Activated naive CD8-positive, alpha-beta T cell treated with anti-CD3 and anti-CD28 coated beads for 36 hours (primary cell): ENCODE results near the gene DUSP18. TPM values are rescaled to one million over a fixed set of nuclear protein-coding genes. Genes with fewer than 3 reads are reported as not detected.
"Not testable (repeated sequence)": the region's sequence is repeated elsewhere in the genome, so short reads cannot be mapped to it uniquely, and the experiment has no call there.

Source experiments
- DNase-seq: peaks from one replicate; pipeline ENCODE4 v3.0.0; 2021
- H3K27ac Mint-ChIP-seq: one replicate; pipeline ENCODE4 v1.8.0; 2022; ENCODE audit warnings: mild to moderate bottlenecking, moderate library complexity, mixed read lengths
- H3K27me3 Mint-ChIP-seq: one replicate; pipeline ENCODE4 v1.8.0; 2022; ENCODE audit warnings: mild to moderate bottlenecking, mixed read lengths
- H3K36me3 Mint-ChIP-seq: one replicate; pipeline ENCODE4 v1.8.0; 2021; ENCODE audit warnings: mild to moderate bottlenecking, mixed read lengths
- H3K4me1 Mint-ChIP-seq: one replicate; pipeline ENCODE4 v1.8.0; 2021; ENCODE audit warnings: mixed read lengths
- H3K4me3 Mint-ChIP-seq: one replicate; pipeline ENCODE4 v1.8.0; 2022; ENCODE audit warnings: mild to moderate bottlenecking, moderate library complexity, mixed read lengths
- H3K9me3 Mint-ChIP-seq: one replicate; pipeline ENCODE4 v1.8.0; 2022; ENCODE audit warnings: mixed read lengths
- total RNA-seq, 2 experiments: library from RNA; stranded (reverse); gene quantifications; one replicate each; pipeline ENCODE4 v1.2.3, GENCODE V29; 2021

DUSP18 gene
- total RNA-seq, 2 experiments from 2014 or later = 4.8 to 5.6 TPM

DNA sequence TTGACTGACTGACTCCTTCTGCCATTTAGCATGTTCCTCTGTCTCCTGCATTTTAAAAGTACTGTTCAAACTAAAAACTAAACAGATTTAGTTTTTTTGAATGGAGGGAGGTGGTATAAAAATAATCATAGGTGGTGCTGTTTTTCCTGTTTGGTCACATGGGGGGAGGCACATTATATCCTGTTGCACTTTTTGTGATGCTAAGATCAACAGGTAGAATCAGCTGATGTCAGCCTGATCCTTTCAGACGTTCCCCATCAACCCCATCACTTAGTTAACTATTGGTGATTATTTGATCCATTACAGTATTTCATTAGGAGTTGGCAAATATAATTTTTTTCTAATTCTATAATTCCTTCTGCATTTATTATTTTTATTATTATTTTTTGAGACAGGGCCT lies 21.9 kb upstream of the DUSP18 start:
- H3K36me3 Mint-ChIP-seq = no peaks in the 10 kb centered on the region
- H3K4me1 Mint-ChIP-seq = peaks cover 3% of the 10 kb centered on the region
- peaks cover 7% of the 10 kb centered on the region for H3K27me3 Mint-ChIP-seq
- H3K27ac Mint-ChIP-seq = no peak overlapping the region
- DNase-seq = no peak
- no peaks in the 10 kb centered on the region for H3K9me3 Mint-ChIP-seq
- no peak overlapping the region for H3K4me3 Mint-ChIP-seq

- Mint-ChIP-seq H3K4me1 (no peaks in the 10 kb centered on the region), H3K36me3 (no peaks in the 10 kb centered on the region), H3K9me3 (no peaks in the 10 kb centered on the region), H3K27ac (no peak overlapping the region), H3K4me3 (no peak overlapping the region), H3K27me3 (peaks cover 9% of the 10 kb centered on the region)
- DNase-seq = no peak
Measured at GRCh38 chr22:30687358-30687757, 19.7 kb upstream of the DUSP18 start.

DNA sequence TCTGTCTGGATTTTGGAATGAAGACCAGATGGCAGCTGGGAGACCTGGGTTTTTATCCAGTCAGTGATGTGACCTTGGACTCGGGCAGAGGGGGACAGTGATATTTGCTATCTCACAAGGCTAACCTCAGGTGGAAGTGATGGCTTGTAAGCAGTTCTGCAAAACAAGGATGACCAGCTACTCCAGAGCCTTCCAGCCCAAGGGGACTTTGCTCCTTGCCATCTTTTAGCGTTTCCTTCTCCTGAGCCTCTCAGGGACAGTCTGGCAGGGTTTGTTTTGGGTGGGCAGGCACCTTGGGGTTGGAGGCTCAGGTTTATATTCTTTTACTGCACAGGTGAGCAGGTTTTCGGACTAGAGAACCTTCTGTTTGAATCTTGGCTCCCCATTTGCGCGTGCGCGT lies 17.5 kb upstream of the DUSP18 start:
- no peak for DNase-seq
- Mint-ChIP-seq H3K4me1 (no peaks in the 10 kb centered on the region), H3K36me3 (no peaks in the 10 kb centered on the region), H3K27me3 (peaks cover 9% of the 10 kb centered on the region), H3K4me3 (no peak overlapping the region), H3K27ac (no peak overlapping the region), H3K9me3 (no peaks in the 10 kb centered on the region)

- H3K4me3 Mint-ChIP-seq = no peak overlapping the region
- DNase-seq = no peak
- H3K9me3 Mint-ChIP-seq = no peaks in the 10 kb centered on the region
- H3K36me3 Mint-ChIP-seq = no peaks in the 10 kb centered on the region
- no peaks in the 10 kb centered on the region for H3K4me1 Mint-ChIP-seq
- H3K27ac Mint-ChIP-seq = no peak overlapping the region
- peaks cover 9% of the 10 kb centered on the region for H3K27me3 Mint-ChIP-seq
Measured at GRCh38 chr22:30681831-30682230, 14.2 kb upstream of the DUSP18 start.

DNA sequence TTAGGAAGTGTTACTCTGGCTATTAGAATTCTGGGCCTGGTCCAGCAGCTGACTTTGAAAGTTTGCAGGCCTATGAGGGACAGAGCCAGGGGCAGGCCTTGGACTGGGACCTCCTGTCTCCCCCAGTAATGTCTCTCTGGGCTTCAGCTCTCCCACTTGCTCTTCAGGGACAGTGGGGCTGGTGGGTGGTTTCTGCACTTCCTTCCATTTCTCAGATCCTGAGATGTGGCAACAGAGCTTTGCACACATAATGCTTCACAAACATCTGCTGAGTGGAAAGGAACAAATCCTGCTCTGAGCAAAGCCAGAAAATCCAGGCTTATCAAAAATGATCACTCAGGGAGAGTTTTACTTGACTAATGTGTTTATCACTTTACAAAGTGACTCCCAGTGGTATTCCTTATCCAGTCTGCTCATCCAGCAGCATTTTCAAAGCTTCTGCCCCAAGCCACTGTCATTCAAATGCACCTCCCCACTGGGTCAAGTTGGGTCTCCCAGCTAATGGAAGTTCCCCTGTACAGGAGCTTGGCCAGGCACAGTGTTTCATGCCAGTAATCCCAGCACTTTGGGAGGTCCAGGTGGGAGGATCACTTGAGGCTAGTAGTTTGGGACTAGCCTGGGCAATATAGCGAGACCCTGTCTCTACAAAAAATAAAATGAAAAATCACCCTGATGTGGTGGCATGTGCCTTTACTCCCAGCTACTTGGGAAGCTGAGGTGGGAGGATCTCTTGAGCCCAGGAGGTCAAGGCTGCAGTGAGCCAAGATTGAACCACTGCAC lies 13.5 kb upstream of the DUSP18 start:
- H3K9me3 Mint-ChIP-seq = no peaks in the 10 kb centered on the region
- H3K4me1 Mint-ChIP-seq = no peaks in the 10 kb centered on the region
- H3K36me3 Mint-ChIP-seq = no peaks in the 10 kb centered on the region
- peaks cover 13% of the 10 kb centered on the region for H3K27me3 Mint-ChIP-seq
- DNase-seq = no peak
- no peak overlapping the region for H3K27ac Mint-ChIP-seq
- no peak overlapping the region for H3K4me3 Mint-ChIP-seq

DNA sequence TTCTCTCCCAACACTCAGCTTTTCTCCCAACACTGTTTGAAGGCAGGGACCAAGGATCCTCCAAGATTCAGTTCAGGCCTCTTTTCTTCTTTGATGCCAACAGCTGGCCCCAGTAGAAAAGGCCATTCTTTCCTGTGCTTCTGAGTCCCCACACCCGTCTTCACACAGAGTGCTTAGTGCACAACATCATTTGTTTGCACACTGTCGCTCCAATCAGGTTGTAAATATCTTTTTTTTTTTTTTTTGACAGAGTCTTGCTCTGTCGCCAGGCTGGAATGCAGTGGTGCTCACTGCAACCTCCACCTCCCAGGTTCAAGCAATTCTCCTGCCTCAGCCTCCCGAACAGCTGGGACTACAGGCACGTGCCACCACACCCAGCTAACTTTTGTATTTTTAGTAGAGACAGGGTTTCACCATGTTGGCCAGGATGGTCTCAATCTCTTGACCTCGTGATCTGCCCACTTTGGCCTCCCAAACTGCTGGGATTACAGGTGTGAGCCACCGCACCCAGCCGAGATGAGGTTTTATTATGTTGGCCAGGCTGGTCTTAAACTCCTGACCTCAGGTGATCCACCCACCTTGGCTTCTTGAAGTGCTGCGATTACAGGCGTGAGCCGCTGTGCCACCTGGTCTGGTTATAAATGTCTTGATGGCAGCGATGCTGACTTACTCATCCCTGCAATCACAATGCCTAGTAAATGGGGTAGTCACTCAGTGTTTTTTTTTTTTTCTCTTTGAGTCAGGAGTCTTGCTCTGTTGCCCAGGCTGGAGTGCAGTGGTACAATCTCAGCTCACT lies 12.4 kb upstream of the DUSP18 start:
- not testable (repeated sequence) for H3K9me3 Mint-ChIP-seq, H3K27ac Mint-ChIP-seq, DNase-seq, H3K36me3 Mint-ChIP-seq, H3K4me1 Mint-ChIP-seq, H3K4me3 Mint-ChIP-seq
- H3K27me3 Mint-ChIP-seq = peaks cover 13% of the 10 kb centered on the region

DNA sequence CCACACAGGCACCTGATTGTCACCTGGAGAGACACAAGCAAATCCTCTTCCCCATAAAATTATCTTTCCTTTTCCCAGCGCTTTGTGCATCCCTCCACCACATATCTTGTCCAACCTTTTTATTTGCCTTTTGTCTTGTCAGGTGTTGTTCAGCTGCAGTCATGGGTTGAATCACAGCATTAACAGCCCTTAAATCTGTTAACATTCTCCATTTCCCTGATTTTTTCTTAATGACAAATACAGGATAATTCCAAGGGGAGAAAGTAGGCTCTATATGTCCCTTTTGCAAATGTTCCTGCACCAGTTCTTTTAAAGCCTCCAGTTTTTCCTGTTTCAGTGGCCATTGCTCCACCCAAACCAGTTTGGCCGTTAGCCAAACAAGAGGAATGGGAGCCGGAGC lies 8.9 kb upstream of the DUSP18 start:
- H3K27me3 Mint-ChIP-seq, H3K4me3 Mint-ChIP-seq, H3K36me3 Mint-ChIP-seq, H3K27ac Mint-ChIP-seq, H3K4me1 Mint-ChIP-seq, DNase-seq, H3K9me3 Mint-ChIP-seq: not testable (repeated sequence)

DNA sequence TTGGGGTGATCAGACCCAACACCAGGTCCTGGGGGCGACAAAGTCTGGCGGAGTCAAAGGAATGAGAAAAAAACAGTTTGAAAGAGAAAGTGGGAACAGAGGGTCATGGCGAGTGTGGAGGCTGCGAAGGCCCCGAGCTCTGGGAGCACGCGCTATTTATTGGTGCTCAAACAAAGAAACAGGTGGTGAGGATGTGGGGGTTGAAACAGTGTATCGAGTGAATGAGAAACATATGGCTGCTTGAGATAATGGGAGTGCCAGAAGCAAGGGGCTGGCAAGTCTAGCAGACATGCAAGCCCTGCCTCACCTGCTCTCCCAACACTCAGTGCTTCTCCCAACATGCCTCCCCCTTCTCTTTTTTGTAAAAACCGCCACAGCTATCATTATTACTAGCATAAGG lies 7.8 kb upstream of the DUSP18 start:
- Mint-ChIP-seq H3K27ac (no peak overlapping the region), H3K9me3 (no peaks in the 10 kb centered on the region)

GRCh38 chr22:30674482-30674881 lies 6.8 kb upstream of the DUSP18 start:
- Mint-ChIP-seq H3K27ac (no peak overlapping the region), H3K27me3 (peaks cover 4% of the 10 kb centered on the region), H3K4me1 (no peaks in the 10 kb centered on the region), H3K4me3 (no peak overlapping the region), H3K36me3 (no peaks in the 10 kb centered on the region), H3K9me3 (no peaks in the 10 kb centered on the region)
- DNase-seq = no peak

More for the DNA sequence above, 7.8 kb upstream of the DUSP18 start:
- Mint-ChIP-seq H3K27me3 (peaks cover 4% of the 10 kb centered on the region), H3K36me3 (no peaks in the 10 kb centered on the region), H3K4me3 (no peak overlapping the region), H3K4me1 (no peaks in the 10 kb centered on the region)
- no peak for DNase-seq

DNA sequence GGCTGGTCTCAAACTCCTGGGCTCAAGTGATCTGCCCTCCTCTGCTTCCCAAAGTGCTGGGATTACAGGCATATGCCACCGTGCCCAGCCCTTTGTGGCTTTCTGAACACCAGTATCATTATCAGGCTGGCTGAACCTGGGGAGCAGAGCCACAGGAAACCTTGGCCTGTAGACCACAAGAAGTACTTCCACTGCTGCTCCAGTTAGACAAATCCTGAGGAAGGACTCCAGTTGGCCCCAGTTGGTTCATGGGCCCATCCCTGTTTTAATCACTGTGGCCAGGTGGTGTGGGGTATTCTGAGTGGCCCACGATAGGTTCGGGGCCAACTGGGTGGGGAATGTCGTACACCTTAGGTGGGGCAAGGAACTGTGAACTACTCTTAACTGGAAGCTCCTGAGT lies 5.5 kb upstream of the DUSP18 start:
- no peak for DNase-seq
- Mint-ChIP-seq H3K9me3 (no peaks in the 10 kb centered on the region), H3K36me3 (no peaks in the 10 kb centered on the region), H3K4me1 (peaks cover 4% of the 10 kb centered on the region), H3K4me3 (no peak overlapping the region), H3K27ac (no peak overlapping the region), H3K27me3 (peaks cover 10% of the 10 kb centered on the region)

- Mint-ChIP-seq H3K27ac (no peak overlapping the region), H3K4me3 (no peak overlapping the region), H3K36me3 (no peaks in the 10 kb centered on the region), H3K27me3 (peaks cover 6% of the 10 kb centered on the region), H3K4me1 (peaks cover 11% of the 10 kb centered on the region), H3K9me3 (no peaks in the 10 kb centered on the region)
- no peak for DNase-seq
Measured at GRCh38 chr22:30671071-30671470, 3.4 kb upstream of the DUSP18 start.

GRCh38 chr22:30668386-30668710 lies 673 bp upstream of the DUSP18 start:
- H3K36me3 Mint-ChIP-seq = peaks cover 4% of the 10 kb centered on the region
- DNase-seq = no peak
- H3K4me1 Mint-ChIP-seq = peaks cover 11% of the 10 kb centered on the region
- no peak overlapping the region for H3K27ac Mint-ChIP-seq
- H3K9me3 Mint-ChIP-seq = no peaks in the 10 kb centered on the region
- H3K27me3 Mint-ChIP-seq = peaks cover 6% of the 10 kb centered on the region
- peak overlapping the region; percentile 95 for H3K4me3 Mint-ChIP-seq

- Mint-ChIP-seq H3K4me1 (peaks cover 11% of the 10 kb centered on the region), H3K36me3 (peaks cover 5% of the 10 kb centered on the region), H3K27me3 (peaks cover 6% of the 10 kb centered on the region), H3K4me3 (peak overlapping the region; percentile 95), H3K9me3 (no peaks in the 10 kb centered on the region), H3K27ac (peak overlapping the region; percentile 79)
- DNase-seq = peak; percentile 7
Measured at GRCh38 chr22:30667107-30667493, 575 bp downstream of the DUSP18 start.

DNA sequence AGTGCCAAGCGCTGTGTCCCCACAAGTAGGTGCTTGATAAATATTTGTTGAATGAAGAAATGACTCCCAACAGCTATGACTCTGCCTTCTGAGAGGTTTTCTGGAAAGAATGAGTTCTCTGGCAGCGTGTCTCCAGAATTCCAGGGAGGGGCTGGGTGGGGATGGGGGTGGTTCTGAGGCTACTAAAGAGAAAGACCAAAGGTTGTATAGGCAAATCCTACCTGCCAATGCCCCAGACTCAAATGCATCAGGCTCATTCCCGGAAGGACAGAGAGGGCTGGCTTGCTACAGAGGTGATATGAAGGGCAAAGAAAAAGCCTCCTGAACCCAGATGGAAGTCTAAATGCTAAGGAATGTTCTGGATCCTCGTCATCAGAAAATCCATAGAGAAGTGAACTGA lies 1.9 kb downstream of the DUSP18 start:
- Mint-ChIP-seq H3K4me3 (no peak overlapping the region), H3K36me3 (peaks cover 7% of the 10 kb centered on the region), H3K9me3 (no peaks in the 10 kb centered on the region), H3K27ac (no peak overlapping the region), H3K27me3 (peaks cover 6% of the 10 kb centered on the region), H3K4me1 (peaks cover 11% of the 10 kb centered on the region)
- DNase-seq = no peak

DNA sequence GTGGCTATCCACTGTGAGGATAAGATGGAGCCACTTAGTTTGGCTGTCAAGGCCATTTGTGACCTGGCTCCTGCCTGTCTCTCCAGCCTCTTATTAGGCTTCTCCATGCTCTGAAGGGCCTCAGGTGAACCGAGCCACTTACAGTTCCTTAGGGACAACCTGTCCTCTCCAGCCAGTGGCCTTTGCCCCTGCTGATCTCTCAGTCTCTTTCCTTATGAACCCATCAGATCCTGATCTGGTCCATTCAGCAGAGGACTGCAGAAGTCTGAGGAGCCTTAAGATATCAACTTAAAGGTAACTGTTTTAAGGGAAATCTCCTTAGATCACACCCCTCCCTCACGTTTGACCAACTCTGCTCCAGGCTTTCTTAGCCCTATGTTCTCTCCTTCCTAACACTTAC lies 2.4 kb downstream of the DUSP18 start:
- H3K36me3 Mint-ChIP-seq = peaks cover 7% of the 10 kb centered on the region
- DNase-seq = no peak
- H3K4me3 Mint-ChIP-seq = no peak overlapping the region
- H3K27me3 Mint-ChIP-seq = peaks cover 6% of the 10 kb centered on the region
- H3K27ac Mint-ChIP-seq = no peak overlapping the region
- peaks cover 11% of the 10 kb centered on the region for H3K4me1 Mint-ChIP-seq
- no peaks in the 10 kb centered on the region for H3K9me3 Mint-ChIP-seq

GRCh38 chr22:30664798-30665197 lies 2.9 kb downstream of the DUSP18 start:
- H3K4me1 Mint-ChIP-seq = peaks cover 11% of the 10 kb centered on the region
- H3K27me3 Mint-ChIP-seq = peaks cover 6% of the 10 kb centered on the region

More at GRCh38 chr22:30664798-30665197, 2.9 kb downstream of the DUSP18 start:
- H3K9me3 Mint-ChIP-seq = no peaks in the 10 kb centered on the region
- peaks cover 7% of the 10 kb centered on the region for H3K36me3 Mint-ChIP-seq
- H3K4me3 Mint-ChIP-seq = no peak overlapping the region
- no peak for DNase-seq
- H3K27ac Mint-ChIP-seq = no peak overlapping the region
